Smooth muscle cell (in vitro differentiated cells): ENCODE results near the gene FHIP1B. TPM values are rescaled to one million over a fixed set of nuclear protein-coding genes. Genes with fewer than 3 reads are reported as not detected.

Experiments used
- DNase-seq: peaks from one replicate; lab custom pipeline; 2025; ENCODE audit not compliant: unreplicated experiment; lab: John Stamatoyannopoulos, UW
- H2AFZ ChIP-seq: fragments of 200-600 bp; sonication (generic); 2 replicates; pipeline ENCODE4 v1.6.0; 2016; ENCODE audit warnings: antibody characterized with exemption, low read depth, mild to moderate bottlenecking
- H3F3A ChIP-seq: fragments of 200-600 bp; sonication (generic); 2 replicates; pipeline ENCODE4 v1.6.0; 2017; ENCODE audit warnings: antibody characterized with exemption, low read depth
- H3K27ac ChIP-seq: fragments of 200-600 bp; sonication (generic); 2 replicates; pipeline ENCODE4 v1.5.1; 2016; ENCODE audit warnings: low read depth, mild to moderate bottlenecking
- H3K27me3 ChIP-seq: fragments of 200-600 bp; sonication (generic); 2 replicates; pipeline ENCODE4 v1.6.1; 2016; ENCODE audit warnings: low read depth, mild to moderate bottlenecking
- H3K36me3 ChIP-seq: fragments of 200-600 bp; sonication (generic); 2 replicates; pipeline ENCODE4 v1.5.1; 2016; ENCODE audit warnings: low read depth
- H3K4me1 ChIP-seq: fragments of 200-600 bp; sonication (generic); 2 replicates; pipeline ENCODE4 v1.5.1; 2016; ENCODE audit warnings: low read depth
- H3K4me2 ChIP-seq: fragments of 200-600 bp; sonication (generic); 2 replicates; pipeline ENCODE4 v1.6.0; 2016; ENCODE audit warnings: mild to moderate bottlenecking
- H3K4me3 ChIP-seq: fragments of 200-600 bp; sonication (generic); 2 replicates; pipeline ENCODE4 v1.5.1; 2016; ENCODE audit warnings: mild to moderate bottlenecking
- H3K79me2 ChIP-seq: fragments of 200-600 bp; sonication (generic); 2 replicates; pipeline ENCODE4 v1.6.0; 2016; ENCODE audit warnings: low read depth, mild to moderate bottlenecking
- H3K9ac ChIP-seq: fragments of 200-600 bp; sonication (generic); 2 replicates; pipeline ENCODE4 v1.6.0; 2016; ENCODE audit warnings: low read depth
- H3K9me3 ChIP-seq: fragments of 200-600 bp; sonication (generic); replicated peaks from 2 replicates; pipeline ENCODE4 v1.5.1; 2016; ENCODE audit warnings: low read depth
- H4K20me1 ChIP-seq: fragments of 200-600 bp; sonication (generic); 2 replicates; pipeline ENCODE4 v1.6.0; 2016; ENCODE audit warnings: low read depth
- CTCF ChIP-seq: fragments of 200-600 bp; sonication (generic); IDR thresholded peaks from 2 replicates; pipeline ENCODE4 v1.5.1; 2017; ENCODE audit warnings: borderline replicate concordance, mild to moderate bottlenecking, antibody characterized with exemption; ENCODE audit not compliant: insufficient read depth, poor library complexity, severe bottlenecking
- WGBS: methylation state at CpG from one replicate; pipeline ENCODE4 v1.1.7; 2016; ENCODE audit warnings: low lambda C conversion rate; 5-methylcytosine and 5-hydroxymethylcytosine counted together
- polyA plus RNA-seq: library from polyadenylated mRNA; unstranded; fragments of >200 nt; fragmentation: Nextera tagmentation; extraction: Ambion mirVana; gene quantifications from 2 replicates; pipeline ENCODE4 v1.2.1, GENCODE V29; 2016
- total RNA-seq: library from RNA; depleted of rRNA; stranded (reverse); fragments of >200 nt; gene quantifications from 2 replicates; pipeline ENCODE4 v1.2.3, GENCODE V29; 2014

The FHIP1B gene
- total and polyA plus RNA-seq, 2 experiments from 2014 or later: 16.2 TPM

GRCh38 chr11:6253197-6253596, 18.8 kb upstream of the FHIP1B start:
- Histone ChIP-seq H3K9me3 (no peaks in the 10 kb centered on the region), H3K4me3 (no peak overlapping the region), H3K27ac (peak overlapping the region; percentile 83), H3K36me3 (no peaks in the 10 kb centered on the region), H3K4me2 (peak overlapping the region; percentile 12), H4K20me1 (no peaks in the 10 kb centered on the region), H3K9ac (peak overlapping the region; percentile 8), H3K27me3 (peaks cover 3% of the 10 kb centered on the region), H3F3A (peaks cover 12% of the 10 kb centered on the region), H3K79me2 (no peaks in the 10 kb centered on the region), H2AFZ (peak overlapping the region; percentile 74), H3K4me1 (peaks cover 11% of the 10 kb centered on the region)
- 25% methylated on average over 1 of the region's 1 CpG for WGBS
- TF ChIP-seq CTCF: no peak
- no peak for DNase-seq

GRCh38 chr11:6251990-6252473, 17.6 kb upstream of the FHIP1B start:
- Histone ChIP-seq H3K27ac (peak overlapping the region; percentile 83), H3K4me1 (peaks cover 9% of the 10 kb centered on the region), H3F3A (peaks cover 12% of the 10 kb centered on the region), H2AFZ (peak overlapping the region; percentile 57), H3K79me2 (no peaks in the 10 kb centered on the region), H3K9ac (peak overlapping the region; percentile 12), H3K4me2 (peak overlapping the region; percentile 12), H4K20me1 (no peaks in the 10 kb centered on the region), H3K27me3 (no peaks in the 10 kb centered on the region), H3K36me3 (no peaks in the 10 kb centered on the region), H3K9me3 (no peaks in the 10 kb centered on the region), H3K4me3 (no peak overlapping the region)
- TF ChIP-seq CTCF: no peak
- DNase-seq: no peak
- 58% methylated on average over 6 of the region's 6 CpGs for WGBS

- DNase-seq: no peak
- WGBS: 24% methylated on average over 6 of the region's 6 CpGs
Measured at GRCh38 chr11:6251120-6251733, 16.8 kb upstream of the FHIP1B start.

More at GRCh38 chr11:6251120-6251733, 16.8 kb upstream of the FHIP1B start:
- peak overlapping the region; percentile 12 for H3K9ac ChIP-seq
- no peak overlapping the region for H3K4me3 ChIP-seq
- H3K27ac ChIP-seq: peak overlapping the region; percentile 83
- H3K9me3 ChIP-seq: no peaks in the 10 kb centered on the region
- no peaks in the 10 kb centered on the region for H3K36me3 ChIP-seq
- peaks cover 9% of the 10 kb centered on the region for H3K4me1 ChIP-seq
- peak overlapping the region; percentile 57 for H2AFZ ChIP-seq
- H4K20me1 ChIP-seq: no peaks in the 10 kb centered on the region
- no peaks in the 10 kb centered on the region for H3K27me3 ChIP-seq
- peaks cover 12% of the 10 kb centered on the region for H3F3A ChIP-seq
- no peaks in the 10 kb centered on the region for H3K79me2 ChIP-seq
- peak overlapping the region; percentile 12 for H3K4me2 ChIP-seq
- peak; percentile 77 for TF ChIP-seq CTCF
